GM19452 (cell line): ENCODE results near the gene MATR3.
"Not testable (repeated sequence)": the region's sequence is repeated elsewhere in the genome, so short reads cannot be mapped to it uniquely, and the experiment has no call there.

ENCODE experiments used
- ATAC-seq: cut with Tn5 transposase; IDR thresholded peaks from one replicate; pipeline ENCODE4 v1.9.1; 2021; ENCODE audit not compliant: unreplicated experiment

Gene MATR3

DNA sequence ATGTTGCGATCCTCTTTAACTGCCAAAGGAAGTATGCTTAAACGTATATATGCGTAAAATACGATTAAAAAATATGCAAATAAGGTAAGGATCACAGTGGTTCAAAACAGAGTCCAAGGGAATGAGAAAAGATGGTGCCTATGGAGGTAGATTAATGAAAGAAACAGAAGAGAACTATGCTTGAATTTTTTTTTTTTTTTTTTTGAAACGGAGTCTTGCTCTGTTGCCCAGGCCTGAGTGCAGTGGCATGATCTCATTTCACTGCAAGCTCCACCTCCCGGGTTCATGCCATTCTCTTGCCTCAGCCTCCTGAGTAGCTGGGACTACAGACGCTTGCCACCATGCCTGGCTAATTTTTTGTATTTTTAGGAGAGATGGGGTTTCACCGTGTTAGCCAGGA lies 51.9 kb downstream of the MATR3 start:
- not testable (repeated sequence) for ATAC-seq

DNA sequence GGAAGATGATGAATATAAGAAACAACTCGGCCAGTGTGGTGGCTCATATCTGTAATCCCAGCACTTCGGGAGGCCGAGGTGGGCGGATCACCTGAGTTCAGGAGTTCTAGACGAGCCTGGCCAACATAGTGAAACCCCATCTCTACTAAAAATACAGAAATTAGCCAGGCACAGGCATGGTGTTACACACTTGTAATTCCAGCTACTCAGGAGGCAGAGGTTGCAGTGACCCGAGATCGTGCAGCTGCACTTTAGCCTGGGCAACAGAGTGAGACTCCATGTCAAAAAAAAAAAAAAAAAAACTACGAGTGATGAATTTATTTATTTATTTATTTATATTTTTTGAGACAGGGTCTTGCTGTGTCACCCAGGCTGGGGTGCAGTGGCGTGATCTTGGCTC lies 54.3 kb downstream of the MATR3 start:
- not testable (repeated sequence) for ATAC-seq

- no peak for ATAC-seq
These were observed 60.6 kb downstream of the MATR3 start for GRCh38 chr5:139354186-139354585.

- ATAC-seq = not testable (repeated sequence)
These were observed 62.4 kb downstream of the MATR3 start for GRCh38 chr5:139355900-139356299.

GRCh38 chr5:139358064-139358463 lies 64.5 kb downstream of the MATR3 start:
- no peak for ATAC-seq

GRCh38 chr5:139360384-139360783 lies 66.8 kb downstream of the MATR3 start:
- no peak for ATAC-seq

- no peak for ATAC-seq
These were observed 68.4 kb downstream of the MATR3 start for GRCh38 chr5:139361835-139362429.

DNA sequence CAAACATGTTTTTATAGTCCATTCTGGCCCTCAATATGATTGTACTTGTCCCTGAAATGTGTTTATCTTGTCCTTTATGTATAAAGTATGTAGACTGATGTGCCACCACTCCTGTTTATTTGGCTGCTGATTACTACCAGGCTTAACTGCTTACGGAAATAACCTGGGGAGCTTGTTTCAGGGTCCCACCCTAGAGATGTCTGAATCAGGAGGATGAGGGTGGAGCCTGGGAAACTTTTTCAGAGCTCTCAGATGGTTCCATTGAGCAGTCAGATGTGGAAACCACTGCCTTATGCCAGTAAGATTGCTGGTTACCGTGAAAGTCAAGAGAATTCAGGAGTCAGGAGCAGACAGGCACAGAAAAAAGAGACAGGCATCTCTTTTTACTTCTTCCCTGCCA lies 70.4 kb downstream of the MATR3 start:
- ATAC-seq = no peak

GRCh38 chr5:139364466-139364865 lies 70.9 kb downstream of the MATR3 start:
- ATAC-seq = no peak

GRCh38 chr5:139368613-139369012 lies 75.1 kb downstream of the MATR3 start:
- ATAC-seq = no peak

DNA sequence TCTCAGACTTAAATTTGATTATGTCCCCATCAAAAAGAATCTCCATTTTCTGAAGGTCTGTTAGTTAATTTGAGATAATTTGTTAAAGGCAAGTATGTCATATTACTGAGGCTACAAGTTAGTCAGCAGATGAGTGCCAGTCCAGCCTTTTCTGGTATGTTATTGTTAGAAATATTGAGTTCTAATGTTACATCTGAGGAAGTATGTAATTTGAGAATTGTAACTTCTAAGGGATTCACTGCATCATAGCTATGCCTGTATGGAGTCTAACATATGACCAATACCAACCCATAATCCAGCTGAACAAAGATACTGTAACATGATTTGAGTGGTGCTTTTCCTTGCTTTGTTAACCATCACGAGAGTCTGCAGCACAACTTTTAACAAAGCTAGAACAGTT lies 75.6 kb downstream of the MATR3 start:
- ATAC-seq = no peak

DNA sequence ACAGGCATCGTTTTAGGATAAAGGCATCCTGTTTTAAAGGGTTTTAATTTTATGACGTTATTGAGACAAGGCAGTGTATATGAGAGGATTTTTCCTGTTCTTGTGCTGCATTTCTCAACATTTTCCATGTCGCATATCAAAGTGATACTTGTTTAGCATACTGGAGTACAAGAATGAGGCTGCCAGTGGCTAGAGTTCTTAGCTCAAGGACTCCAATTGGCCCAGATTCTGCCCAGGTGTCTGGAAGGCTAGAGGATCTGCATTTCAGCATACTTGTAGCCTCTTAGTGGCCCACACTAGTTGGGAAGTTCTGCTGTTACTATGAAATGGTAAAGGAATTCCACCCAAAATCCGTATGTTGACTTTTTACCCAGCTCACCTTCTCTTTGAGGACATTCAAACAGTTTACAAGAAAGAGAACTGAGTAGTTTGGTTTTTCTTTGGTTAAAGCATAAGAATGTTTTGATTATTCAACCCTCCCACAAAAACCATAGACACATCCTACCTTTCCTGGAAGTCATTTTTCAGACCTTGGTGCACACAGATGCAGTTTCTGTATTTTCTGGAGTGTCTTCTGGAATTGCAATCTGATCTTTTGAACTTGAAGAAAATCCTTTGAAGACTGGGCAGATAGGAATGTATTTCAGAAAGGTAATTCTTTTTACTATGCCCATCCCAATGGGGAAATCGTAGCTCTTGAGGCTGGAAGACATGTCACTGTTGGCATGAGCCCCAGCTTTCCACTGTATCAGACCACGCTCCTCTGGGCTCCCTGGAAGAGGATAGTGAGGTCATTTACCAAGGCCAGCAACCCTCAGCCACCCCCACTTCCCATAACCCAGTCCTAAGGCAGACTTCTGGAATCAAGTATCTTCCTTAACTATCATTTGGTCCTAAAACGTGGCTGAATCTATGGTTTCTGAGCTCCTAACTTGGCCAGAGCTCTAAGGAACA lies 78.2 kb downstream of the MATR3 start:
- no peak for ATAC-seq

- ATAC-seq = no peak
These were observed 81.4 kb downstream of the MATR3 start for GRCh38 chr5:139374909-139375308.

- no peak for ATAC-seq
These were observed 82.8 kb downstream of the MATR3 start for GRCh38 chr5:139376364-139376763.

DNA sequence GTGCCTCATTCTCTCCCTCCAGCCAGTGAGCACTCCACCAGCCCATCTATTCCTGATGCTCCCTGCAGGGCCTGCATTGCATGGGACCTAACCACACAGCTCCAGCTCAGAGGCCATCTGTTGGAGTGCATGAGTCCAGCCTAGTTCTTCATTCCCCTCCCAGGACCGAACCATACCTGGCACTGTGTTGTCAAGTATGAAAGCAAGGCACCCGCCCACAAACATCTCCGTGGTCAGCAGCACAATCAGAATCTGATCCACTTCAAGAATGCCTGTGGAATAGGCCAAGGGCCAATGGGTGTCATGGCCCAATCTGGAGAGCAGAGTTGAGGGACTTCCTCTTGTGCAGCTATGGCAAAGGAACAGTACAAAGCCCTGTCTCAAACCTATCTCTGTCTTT lies 83.7 kb downstream of the MATR3 start:
- ATAC-seq = no peak

- ATAC-seq = no peak
These were observed 84.7 kb downstream of the MATR3 start for GRCh38 chr5:139378101-139378825.

GRCh38 chr5:139378941-139379361 lies 85.4 kb downstream of the MATR3 start:
- ATAC-seq = no peak

GRCh38 chr5:139379626-139380449 lies 86.3 kb downstream of the MATR3 start:
- no peak for ATAC-seq
